DOHH2 (cell line): ENCODE data around the gene RIN3.

Experiments
- H3F3A ChIP-seq: fragments of 200-600 bp; sonication (generic), shearing (Covaris generic); 2 replicates; pipeline ENCODE4 v1.6.0; 2016; ENCODE audit warnings: antibody characterized with exemption, mild to moderate bottlenecking; ENCODE audit not compliant: control insufficient read depth, insufficient read depth
- H3K27ac ChIP-seq: fragments of 200-600 bp; sonication (generic); 2 replicates; pipeline ENCODE4 v1.5.1; 2014; ENCODE audit warnings: low read depth, mild to moderate bottlenecking, low read length, moderate library complexity
- H3K27me3 ChIP-seq: fragments of 200-600 bp; sonication (generic); 2 replicates; pipeline ENCODE4 v1.6.1; 2014; ENCODE audit warnings: mild to moderate bottlenecking, low read length, mixed read lengths; ENCODE audit not compliant: control insufficient read depth
- H3K36me3 ChIP-seq: fragments of 200-600 bp; sonication (generic); 2 replicates; pipeline ENCODE4 v1.6.1; 2014; ENCODE audit warnings: mild to moderate bottlenecking, low read length, moderate library complexity, mixed read lengths; ENCODE audit not compliant: control insufficient read depth
- H3K4me1 ChIP-seq: fragments of 200-600 bp; sonication (generic); 2 replicates; pipeline ENCODE4 v1.6.1; 2014; ENCODE audit warnings: mild to moderate bottlenecking, low read length, mixed read lengths; ENCODE audit not compliant: control insufficient read depth
- H3K4me2 ChIP-seq: fragments of 200-600 bp; sonication (generic); 2 replicates; pipeline ENCODE4 v1.6.0; 2014; ENCODE audit warnings: mild to moderate bottlenecking, low read length, moderate library complexity
- H3K4me3 ChIP-seq: fragments of 200-600 bp; sonication (generic); 2 replicates; pipeline ENCODE4 v1.5.1; 2014; ENCODE audit warnings: mild to moderate bottlenecking, low read length, mixed read lengths
- H3K79me2 ChIP-seq: fragments of 200-600 bp; sonication (generic); 2 replicates; pipeline ENCODE4 v1.6.1; 2014; ENCODE audit warnings: mild to moderate bottlenecking, low read length, mixed read lengths; ENCODE audit not compliant: control insufficient read depth
- H3K9me2 ChIP-seq: fragments of 200-600 bp; sonication (generic); replicated peaks from 2 replicates; pipeline ENCODE4 v1.6.1; 2014; ENCODE audit warnings: mild to moderate bottlenecking, low read length, mixed read lengths; ENCODE audit not compliant: control insufficient read depth
- H3K9me3 ChIP-seq: fragments of 200-600 bp; sonication (generic); 2 replicates; pipeline ENCODE4 v1.6.1; 2014; ENCODE audit warnings: antibody characterized with exemption, low read length, mixed read lengths; ENCODE audit not compliant: control insufficient read depth, insufficient read depth
- H4K20me1 ChIP-seq: fragments of 200-600 bp; sonication (generic); 2 replicates; pipeline ENCODE4 v1.6.0; 2014; ENCODE audit warnings: low read depth, mild to moderate bottlenecking, antibody characterized with exemption, low read length, moderate library complexity; ENCODE audit not compliant: control insufficient read depth, insufficient read depth
- CTCF ChIP-seq: fragments of 200-600 bp; sonication (generic); IDR thresholded peaks from one replicate; pipeline ENCODE4 v1.5.1; 2014; ENCODE audit warnings: antibody characterized with exemption, mild to moderate bottlenecking, low read depth, low read length; ENCODE audit not compliant: poor library complexity, severe bottlenecking
- EZH2phosphoT487 ChIP-seq: fragments of 200-600 bp; sonication (generic); IDR thresholded peaks from 2 replicates; pipeline ENCODE4 v1.6.1; 2017; ENCODE audit warnings: borderline replicate concordance, mild to moderate bottlenecking, antibody characterized with exemption, low read length, moderate library complexity, mixed read lengths

Gene RIN3

GRCh38 chr14:92578511-92578910, 64.9 kb downstream of the RIN3 start:
- Histone ChIP-seq H4K20me1 (no peaks in the 10 kb centered on the region), H3K4me3 (no peak overlapping the region), H3K4me2 (no peak overlapping the region), H3F3A (no peaks in the 10 kb centered on the region), H3K27me3 (peaks cover 8% of the 10 kb centered on the region; the same call in 1 of the 2 replicates), H3K36me3 (no peaks in the 10 kb centered on the region), H3K9me3 (no peaks in the 10 kb centered on the region), H3K4me1 (peaks cover 28% of the 10 kb centered on the region), H3K79me2 (no peaks in the 10 kb centered on the region), H3K27ac (no peak overlapping the region), H3K9me2 (no peaks in the 10 kb centered on the region)
- no peak for TF ChIP-seq EZH2phosphoT487
- no peak for TF ChIP-seq CTCF

GRCh38 chr14:92579244-92579936, 65.8 kb downstream of the RIN3 start:
- H3K9me3 ChIP-seq: no peaks in the 10 kb centered on the region
- no peaks in the 10 kb centered on the region for H3K36me3 ChIP-seq
- H3K4me3 ChIP-seq: no peak overlapping the region
- TF ChIP-seq EZH2phosphoT487 (no peak), CTCF (no peak)
- no peaks in the 10 kb centered on the region for H3K9me2 ChIP-seq
- H3K4me2 ChIP-seq: no peak overlapping the region
- peaks cover 28% of the 10 kb centered on the region for H3K4me1 ChIP-seq
- no peaks in the 10 kb centered on the region for H3F3A ChIP-seq
- no peak overlapping the region for H3K27ac ChIP-seq
- no peaks in the 10 kb centered on the region for H4K20me1 ChIP-seq
- H3K27me3 ChIP-seq: 0 out of 2 replicates have a peak, but pooled peaks cover 8% of the 10 kb centered on the region
- H3K79me2 ChIP-seq: no peaks in the 10 kb centered on the region

- Histone ChIP-seq H3F3A (no peaks in the 10 kb centered on the region), H3K4me2 (no peak overlapping the region), H3K9me3 (no peaks in the 10 kb centered on the region), H3K9me2 (no peaks in the 10 kb centered on the region), H3K27me3 (0 out of 2 replicates have a peak, but pooled peaks cover 7% of the 10 kb centered on the region), H3K4me1 (peaks cover 28% of the 10 kb centered on the region), H3K79me2 (no peaks in the 10 kb centered on the region), H3K36me3 (no peaks in the 10 kb centered on the region), H3K4me3 (no peak overlapping the region), H3K27ac (no peak overlapping the region), H4K20me1 (no peaks in the 10 kb centered on the region)
- TF ChIP-seq EZH2phosphoT487 (no peak), CTCF (no peak)
These were observed 67.6 kb downstream of the RIN3 start for GRCh38 chr14:92581206-92581605.
